Subcutaneous abdominal adipose tissue (tissue), 5 donors: Measurements from ENCODE around the gene CD72.

Experiments used
- H3K27ac ChIP-seq: one replicate; pipeline ENCODE4 v1.7.0; 2013; ENCODE audit warnings: low read depth, mild to moderate bottlenecking, inconsistent platforms, low read length, moderate library complexity
- H3K27me3 ChIP-seq, 5 donors: one replicate each; pipeline ENCODE4 v1.7.0; 2013; ENCODE audit warnings: low read length in 5 of 5, inconsistent platforms in 1 of 5; ENCODE audit not compliant: control insufficient read depth in 5 of 5, insufficient read depth in 4 of 5
- H3K36me3 ChIP-seq, 5 donors: one replicate each; pipeline ENCODE4 v1.7.0; 2013; ENCODE audit warnings: low read length in 5 of 5; ENCODE audit not compliant: control insufficient read depth in 5 of 5, insufficient read depth in 5 of 5
- H3K4me1 ChIP-seq, 5 donors: one replicate each; pipeline ENCODE4 v1.7.0; 2013; ENCODE audit warnings: low read length in 5 of 5, mild to moderate bottlenecking in 3 of 5, moderate library complexity in 1 of 5; ENCODE audit not compliant: control insufficient read depth in 5 of 5, insufficient read depth in 5 of 5
- H3K4me3 ChIP-seq, 5 donors: one replicate each; pipeline ENCODE4 v1.7.0; 2013; ENCODE audit warnings: low read length in 5 of 5, low read depth in 1 of 5
- H3K9ac ChIP-seq, 5 donors: one replicate each; pipeline ENCODE4 v1.7.0; 2013; ENCODE audit warnings: low read length in 5 of 5, mild to moderate bottlenecking in 4 of 5, moderate library complexity in 3 of 5
- H3K9me3 ChIP-seq, 5 donors: one replicate each; pipeline ENCODE4 v1.7.0; 2013; ENCODE audit warnings: low read length in 5 of 5; ENCODE audit not compliant: control insufficient read depth in 5 of 5
- donor health status: healthy.
- donor health status: healthy.
- donor health status: healthy.
- donor health status: healthy.
- donor health status: healthy.

CD72 gene

GRCh38 chr9:35659340-35659739, 41.1 kb upstream of the CD72 start:
- Histone ChIP-seq H3K4me1 (peaks cover 17 to 46% (median 35%) of the 10 kb centered on the region in 5 donors), H3K9me3 (no peaks in the 10 kb centered on the region), H3K4me3 (peak overlapping the region; percentile 85 to 97 (median 92)), H3K9ac (peak overlapping the region; percentile 93 to 100 (median 98)), H3K27me3 (no peaks in the 10 kb centered on the region), H3K36me3 (peaks cover 0 to 20% (median 11%) of the 10 kb centered on the region in 5 donors), H3K27ac (peak overlapping the region; percentile 95)

GRCh38 chr9:35658968-35659220, 40.7 kb upstream of the CD72 start:
- Histone ChIP-seq H3K4me3 (peak overlapping the region; percentile 85 to 97 (median 92)), H3K27ac (peak overlapping the region; percentile 95), H3K27me3 (no peaks in the 10 kb centered on the region), H3K9ac (peak overlapping the region; percentile 93 to 100 (median 98)), H3K9me3 (no peaks in the 10 kb centered on the region), H3K36me3 (peaks cover 0 to 20% (median 11%) of the 10 kb centered on the region in 5 donors), H3K4me1 (peaks cover 17 to 46% (median 35%) of the 10 kb centered on the region in 5 donors)

DNA sequence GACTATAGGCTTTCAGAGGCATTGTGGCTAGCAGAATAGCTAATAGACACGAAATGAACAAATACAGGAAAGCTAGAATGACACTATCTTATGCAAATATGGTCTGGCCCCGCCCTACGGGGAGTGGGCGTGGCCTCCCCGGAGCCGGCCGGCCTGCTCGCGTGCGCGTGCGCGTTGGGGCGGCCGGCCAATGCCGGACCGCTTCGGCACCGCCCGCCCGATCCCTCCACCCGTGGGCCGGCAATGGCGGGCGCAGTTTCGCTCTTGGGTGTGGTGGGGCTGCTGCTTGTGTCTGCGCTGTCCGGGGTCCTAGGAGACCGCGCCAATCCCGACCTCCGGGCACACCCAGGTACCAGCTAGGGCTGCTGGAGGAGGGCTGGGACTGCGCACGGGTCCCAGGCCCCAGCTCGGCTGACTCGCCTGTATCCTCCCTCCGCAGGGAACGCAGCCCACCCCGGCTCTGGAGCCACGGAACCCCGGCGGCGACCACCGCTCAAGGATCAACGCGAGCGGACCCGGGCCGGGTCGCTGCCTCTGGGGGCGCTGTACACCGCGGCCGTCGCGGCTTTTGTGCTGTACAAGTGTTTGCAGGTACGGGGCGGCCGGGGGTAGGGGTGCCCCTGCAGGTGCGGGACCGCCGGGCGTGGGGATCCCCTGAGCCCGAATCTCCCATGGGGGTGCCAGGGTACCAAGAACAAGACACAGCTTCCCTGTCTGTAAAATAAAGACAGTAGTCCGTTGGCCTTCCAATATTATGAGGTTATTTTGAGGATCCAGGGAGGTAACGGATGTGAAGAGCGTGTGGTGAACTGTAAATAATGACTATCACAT, 40.1 kb upstream of the CD72 start, which contains the start of gene CCDC107:
Gene CCDC107, plus strand, starts transcription at position 156 of the 831 bp plus-strand sequence. Its CDS starts 88 bp downstream, at position 244.
- H3K4me1 ChIP-seq = peaks cover 17 to 46% (median 35%) of the 10 kb centered on the region in 5 donors
- peak within 1 kb of the TSS; percentile 93 to 100 (median 98) for H3K9ac ChIP-seq
- peak within 1 kb of the TSS; percentile 85 to 97 (median 92) for H3K4me3 ChIP-seq
- peak within 1 kb of the TSS; percentile 95 for H3K27ac ChIP-seq
- H3K27me3 ChIP-seq = no peaks in the 10 kb centered on the region
- no peaks in the 10 kb centered on the region for H3K9me3 ChIP-seq
- peaks cover 0 to 20% (median 11%) of the 10 kb centered on the region in 5 donors for H3K36me3 ChIP-seq

DNA sequence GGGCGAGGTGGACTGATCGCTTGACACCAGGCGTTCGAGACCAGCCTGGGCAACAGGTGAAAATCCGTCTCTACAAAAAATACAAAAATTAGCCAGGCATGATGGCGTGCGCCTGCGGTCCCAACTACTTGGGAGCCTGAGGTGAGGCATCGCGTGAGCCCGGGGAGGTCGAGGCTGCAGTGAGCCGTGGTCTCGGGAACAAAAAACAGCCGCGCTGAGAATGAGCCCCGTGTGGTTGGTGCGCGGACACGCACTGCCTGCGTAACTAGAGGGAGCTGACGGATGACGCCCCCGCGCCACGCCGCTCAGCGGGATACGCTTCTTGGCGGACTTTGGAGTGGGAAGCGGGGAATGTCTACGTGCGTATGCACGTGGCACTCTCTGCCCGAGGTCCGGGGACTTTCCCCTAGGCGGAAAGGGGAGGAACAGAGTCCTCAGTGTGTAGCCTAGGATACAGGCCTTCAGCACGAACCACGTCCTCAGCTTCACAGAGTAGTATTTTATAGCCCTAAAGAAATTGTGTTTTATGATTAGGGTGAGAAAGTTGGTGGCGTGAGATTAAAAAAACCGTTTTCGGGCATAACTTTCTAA, 39.4 kb upstream of the CD72 start, which contains the start of gene RMRP:
Gene RMRP, minus strand, starts transcription at position 474 of the 591 bp plus-strand sequence.
- H3K9ac ChIP-seq = peak within 1 kb of the TSS; percentile 93 to 100 (median 98)
- H3K36me3 ChIP-seq = peaks cover 0 to 20% (median 11%) of the 10 kb centered on the region in 5 donors
- no peaks in the 10 kb centered on the region for H3K27me3 ChIP-seq
- peak within 1 kb of the TSS; percentile 85 to 97 (median 92) for H3K4me3 ChIP-seq
- peak within 1 kb of the TSS; percentile 95 for H3K27ac ChIP-seq
- H3K4me1 ChIP-seq = peaks cover 17 to 46% (median 39%) of the 10 kb centered on the region in 5 donors
- no peaks in the 10 kb centered on the region for H3K9me3 ChIP-seq

- Histone ChIP-seq H3K9ac (peak overlapping the region; percentile 45 to 99 (median 81)), H3K4me3 (peak overlapping the region; percentile 57 to 97 (median 69)), H3K9me3 (no peaks in the 10 kb centered on the region), H3K36me3 (peaks cover 0 to 16% (median 11%) of the 10 kb centered on the region in 5 donors), H3K27ac (peak overlapping the region; percentile 95), H3K4me1 (peaks cover 17 to 48% (median 42%) of the 10 kb centered on the region in 5 donors), H3K27me3 (no peaks in the 10 kb centered on the region)
Observed at GRCh38 chr9:35656831-35657545, 38.8 kb upstream of the CD72 start.

GRCh38 chr9:35656348-35656747, 38.1 kb upstream of the CD72 start:
- no peaks in the 10 kb centered on the region for H3K27me3 ChIP-seq
- H3K9ac ChIP-seq = no peak overlapping the region
- H3K27ac ChIP-seq = peak overlapping the region; percentile 95
- H3K4me1 ChIP-seq = peaks cover 17 to 42% (median 41%) of the 10 kb centered on the region in 5 donors
- H3K36me3 ChIP-seq = peaks cover 0 to 13% (median 11%) of the 10 kb centered on the region in 5 donors
- no peak overlapping the region for H3K4me3 ChIP-seq
- H3K9me3 ChIP-seq = no peaks in the 10 kb centered on the region

GRCh38 chr9:35653611-35654010, 35.4 kb upstream of the CD72 start:
- Histone ChIP-seq H3K27ac (no peak overlapping the region), H3K9me3 (no peaks in the 10 kb centered on the region), H3K4me1 (peaks cover 8 to 42% (median 41%) of the 10 kb centered on the region in 5 donors), H3K9ac (no peak overlapping the region), H3K36me3 (no peaks in the 10 kb centered on the region), H3K4me3 (no peak overlapping the region), H3K27me3 (no peaks in the 10 kb centered on the region)

DNA sequence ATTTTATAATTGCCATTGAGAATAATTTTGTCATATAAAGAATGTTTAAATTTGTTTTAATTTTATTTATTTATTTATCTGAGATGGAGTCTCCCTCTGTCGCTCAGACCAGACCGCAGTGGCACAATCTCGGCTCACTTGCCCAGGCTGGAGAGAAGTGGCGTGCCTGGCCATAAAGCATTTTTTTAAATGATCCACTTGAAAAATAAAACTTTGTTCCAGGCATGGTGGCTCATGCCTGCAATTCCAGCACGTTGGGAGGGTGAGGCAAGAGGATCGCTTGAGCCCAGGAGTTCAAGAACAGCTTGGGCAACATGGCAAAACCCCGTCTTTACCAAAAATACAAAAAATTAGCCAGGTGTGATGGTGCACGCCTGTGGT, 34.6 kb upstream of the CD72 start:
- Histone ChIP-seq H3K27ac (peak overlapping the region; percentile 98), H3K4me1 (peaks cover 9 to 49% (median 48%) of the 10 kb centered on the region in 5 donors), H3K4me3 (no peak overlapping the region), H3K9ac (peak overlapping the region in 1 of 5 donors; percentile 60), H3K36me3 (no peaks in the 10 kb centered on the region), H3K27me3 (no peaks in the 10 kb centered on the region), H3K9me3 (no peaks in the 10 kb centered on the region)

DNA sequence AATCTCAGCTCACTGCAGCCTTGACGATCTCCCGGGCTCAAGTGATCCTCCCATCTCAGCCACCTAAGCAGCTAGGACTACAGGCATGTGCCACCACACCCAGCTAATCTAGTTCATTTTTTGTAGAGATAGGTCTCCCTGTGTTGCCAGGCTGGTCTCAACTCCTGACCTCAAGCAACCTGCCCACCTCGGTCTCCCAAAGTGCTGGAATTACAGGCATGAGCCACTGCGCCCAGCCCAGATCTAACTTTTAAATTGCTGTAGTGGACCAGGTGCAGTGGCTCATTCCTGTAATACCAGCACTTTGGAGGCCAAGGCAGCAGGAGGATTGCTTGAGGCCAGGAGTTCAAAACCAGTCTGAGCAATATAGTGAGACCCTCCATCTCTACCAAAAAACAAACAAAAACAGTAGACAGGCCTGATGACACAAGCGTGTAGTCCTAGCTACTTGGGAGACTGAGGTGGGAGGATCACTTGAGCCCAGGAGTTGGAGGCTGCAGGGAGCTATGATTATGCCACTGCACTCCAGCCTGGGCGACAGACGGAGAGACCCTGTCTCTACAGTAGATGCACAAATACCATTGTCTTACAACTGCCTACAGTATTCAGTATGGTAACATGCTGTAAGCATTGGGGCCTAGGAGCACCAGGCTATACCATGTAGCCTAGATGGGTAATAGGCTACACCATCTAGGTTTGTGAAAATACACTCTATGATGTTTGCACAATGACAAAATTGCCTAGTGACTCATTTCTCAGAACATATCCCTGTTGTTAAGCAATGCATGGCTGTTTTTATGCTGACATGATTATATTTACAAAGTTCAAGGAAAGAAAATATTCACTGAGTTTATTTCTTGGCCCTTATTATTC, 34.0 kb upstream of the CD72 start:
- Histone ChIP-seq H3K4me1 (peaks cover 7 to 51% (median 49%) of the 10 kb centered on the region in 5 donors), H3K4me3 (no peak overlapping the region), H3K27ac (peak overlapping the region; percentile 98), H3K27me3 (no peaks in the 10 kb centered on the region), H3K9ac (peak overlapping the region in 3 of 5 donors; percentile 8 to 60 (median 47)), H3K9me3 (no peaks in the 10 kb centered on the region), H3K36me3 (no peaks in the 10 kb centered on the region)
